Measurements from ENCODE around the gene CENPK.

Gene CENPK

DNA sequence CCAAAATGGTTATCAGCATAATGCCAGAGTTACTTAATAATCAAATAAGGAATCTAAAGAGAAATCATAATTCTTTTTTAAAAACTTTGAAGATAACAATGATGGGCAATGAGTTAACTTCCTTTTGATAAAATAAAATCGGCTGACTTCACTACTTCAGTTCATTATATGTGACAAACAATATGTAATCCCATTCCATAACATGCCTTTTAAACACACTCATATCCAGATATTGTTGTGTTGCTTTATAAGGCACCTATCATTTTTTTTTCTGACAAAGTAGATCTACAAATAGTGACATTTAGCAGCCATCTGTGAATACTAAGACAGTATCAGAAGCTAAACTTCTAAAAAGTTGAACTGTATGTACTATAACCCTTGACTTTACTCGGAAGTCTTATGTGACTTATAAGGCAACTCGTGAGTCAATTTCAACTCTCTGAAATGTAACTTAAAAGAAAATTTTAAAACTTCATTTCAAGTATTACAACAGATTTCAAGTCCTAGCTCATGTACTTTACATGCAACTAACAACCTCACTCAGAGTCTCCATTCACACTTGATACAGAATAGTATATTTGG, 88.7 kb downstream of the CENPK start:
- in situ Hi-C loops (cut with MboI; ENCODE audit: low pct_unique_long_range_greater_than_20kb, low sequenced_read_pairs) = no loop called here
- DNase-seq = no peak

DNA sequence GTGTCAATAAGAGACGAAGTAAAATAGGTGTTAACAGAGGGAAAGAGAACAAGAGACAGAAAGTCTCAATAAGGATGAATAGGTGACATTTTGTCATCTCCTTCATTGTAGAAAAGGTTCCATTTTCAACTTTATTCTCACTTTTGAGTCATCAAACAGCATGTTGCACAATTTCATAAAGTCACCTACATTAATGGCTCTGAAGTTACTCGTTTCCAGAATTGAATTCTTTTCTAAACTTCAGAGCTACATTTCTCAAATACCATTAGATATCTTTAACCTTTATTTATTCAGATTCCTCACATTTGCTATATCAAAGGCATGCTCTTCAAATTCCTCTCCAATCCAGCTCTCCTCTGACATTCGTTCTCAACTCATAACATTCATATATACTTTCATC, 94.3 kb downstream of the CENPK start:
- in situ Hi-C loops (cut with MboI; ENCODE audit: low pct_unique_long_range_greater_than_20kb, low sequenced_read_pairs) = no loop called here
- no peak for DNase-seq

Data from KBM-7 (cell line).